HFFc6 (cell line): ENCODE data around the gene BCAT1. TPM values are rescaled to one million over a fixed set of nuclear protein-coding genes. Genes with fewer than 3 reads are reported as not detected.

Source experiments
- DNase-seq: peaks from one replicate; pipeline ENCODE4 v3.0.0-alpha.2; 2018
- H3K27ac Mint-ChIP-seq: 2 replicates; pipeline ENCODE4 v1.8.0; 2020; ENCODE audit warnings: mild to moderate bottlenecking, mixed read lengths
- H3K27me3 Mint-ChIP-seq: 2 replicates; pipeline ENCODE4 v1.8.0; 2021; ENCODE audit warnings: mild to moderate bottlenecking, moderate library complexity, mixed read lengths; ENCODE audit not compliant: insufficient read depth
- H3K36me3 Mint-ChIP-seq: 2 replicates; pipeline ENCODE4 v1.8.0; 2021; ENCODE audit warnings: low read depth, mixed read lengths
- H3K4me1 Mint-ChIP-seq: 2 replicates; pipeline ENCODE4 v1.8.0; 2020; ENCODE audit warnings: low read depth, mixed read lengths
- H3K4me3 Mint-ChIP-seq: 2 replicates; pipeline ENCODE4 v1.8.0; 2020; ENCODE audit warnings: mild to moderate bottlenecking, moderate library complexity, mixed read lengths
- H3K9me3 Mint-ChIP-seq: 2 replicates; pipeline ENCODE4 v1.8.0; 2020; ENCODE audit warnings: mild to moderate bottlenecking, mixed read lengths
- CTCF ChIP-seq: fragments of 200-600 bp; sonication (generic); IDR thresholded peaks from 2 replicates; pipeline ENCODE4 v1.5.0; 2021; ENCODE audit warnings: antibody characterized with exemption, mild to moderate bottlenecking
- total RNA-seq, 6 experiments: library from RNA; stranded (reverse); fragmentation: NEBNext Ultra II Directional; extraction: Animal tissue kit (Norgen Biotek cat#: 25700); gene quantifications; 2 replicates in 1 of 6; 3 replicates in 5 of 6; pipeline ENCODE4 v1.2.3, GENCODE V29; 2021

Gene BCAT1
- total RNA-seq, 6 experiments from 2014 or later: 156 to 180 (median 173) TPM

DNA sequence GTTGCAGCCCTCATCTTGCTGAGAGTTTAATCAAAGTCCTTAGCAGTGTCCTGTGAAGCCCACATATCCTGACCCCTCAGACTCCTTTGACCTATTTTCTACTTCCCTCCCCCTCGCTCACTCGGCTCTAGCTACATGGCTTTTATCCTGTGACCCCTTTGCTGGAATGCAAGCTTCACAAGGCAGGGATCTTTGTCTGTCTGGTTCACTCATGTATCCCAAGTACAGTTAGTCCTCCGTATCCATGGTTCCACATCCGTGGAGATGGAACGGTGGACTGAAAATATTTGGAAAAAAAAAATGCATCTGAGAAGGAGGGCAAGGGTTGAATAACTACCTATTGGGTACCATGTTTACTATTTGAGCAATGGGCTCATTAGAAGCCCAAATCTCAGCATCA is 173.8 kb downstream of the BCAT1 start:
- peaks cover 5% of the 10 kb centered on the region for H3K27me3 Mint-ChIP-seq
- H3K4me3 Mint-ChIP-seq: no peak overlapping the region
- H3K27ac Mint-ChIP-seq: no peak overlapping the region
- no peak for TF ChIP-seq CTCF
- no peaks in the 10 kb centered on the region for H3K36me3 Mint-ChIP-seq
- no peaks in the 10 kb centered on the region for H3K9me3 Mint-ChIP-seq
- DNase-seq: no peak
- H3K4me1 Mint-ChIP-seq: peaks cover 7% of the 10 kb centered on the region; the same call in 1 of the 2 replicates

GRCh38 chr12:24773996-24774395 is 174.9 kb downstream of the BCAT1 start:
- H3K4me3 Mint-ChIP-seq: no peak overlapping the region
- TF ChIP-seq CTCF: no peak
- H3K4me1 Mint-ChIP-seq: peaks cover 7% of the 10 kb centered on the region; the same call in 1 of the 2 replicates
- no peak overlapping the region for H3K27ac Mint-ChIP-seq
- no peaks in the 10 kb centered on the region for H3K36me3 Mint-ChIP-seq
- H3K9me3 Mint-ChIP-seq: no peaks in the 10 kb centered on the region
- peaks cover 5% of the 10 kb centered on the region for H3K27me3 Mint-ChIP-seq
- DNase-seq: no peak

- Mint-ChIP-seq H3K36me3 (no peaks in the 10 kb centered on the region), H3K9me3 (no peaks in the 10 kb centered on the region)
Observed at GRCh38 chr12:24772813-24773212, 176.1 kb downstream of the BCAT1 start.

DNA sequence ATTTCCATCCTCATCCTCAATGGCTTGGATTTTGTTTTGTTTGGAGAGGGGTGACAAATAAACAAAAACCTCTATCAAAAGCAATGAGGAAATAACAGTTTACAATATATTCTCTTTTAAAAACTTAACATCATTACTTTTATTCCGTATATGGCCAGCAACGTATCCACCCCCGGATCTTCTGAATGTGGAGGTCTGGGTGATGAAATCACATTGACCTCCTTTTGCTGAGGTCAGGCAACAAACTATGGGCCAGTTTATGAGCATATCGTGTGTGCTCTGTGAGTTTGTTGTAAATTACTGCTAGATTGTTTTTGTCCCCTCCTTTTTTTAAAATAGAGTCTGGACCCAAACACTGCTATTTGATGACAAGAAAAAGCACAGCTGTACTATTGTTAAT is 178.1 kb downstream of the BCAT1 start:
- Mint-ChIP-seq H3K4me3 (no peak overlapping the region), H3K4me1 (peaks cover 7% of the 10 kb centered on the region; the same call in 1 of the 2 replicates), H3K27me3 (peaks cover 4% of the 10 kb centered on the region), H3K9me3 (no peaks in the 10 kb centered on the region), H3K27ac (no peak overlapping the region), H3K36me3 (no peaks in the 10 kb centered on the region)
- no peak for TF ChIP-seq CTCF
- DNase-seq: no peak

More at GRCh38 chr12:24772813-24773212, 176.1 kb downstream of the BCAT1 start:
- H3K27ac Mint-ChIP-seq: no peak overlapping the region
- DNase-seq: no peak
- no peak for TF ChIP-seq CTCF
- peaks cover 5% of the 10 kb centered on the region for H3K27me3 Mint-ChIP-seq
- no peak overlapping the region for H3K4me3 Mint-ChIP-seq
- peaks cover 7% of the 10 kb centered on the region; the same call in 1 of the 2 replicates for H3K4me1 Mint-ChIP-seq

- no peak for TF ChIP-seq CTCF
- H3K36me3 Mint-ChIP-seq: no peaks in the 10 kb centered on the region
- no peaks in the 10 kb centered on the region for H3K9me3 Mint-ChIP-seq
- no peak for DNase-seq
- H3K27me3 Mint-ChIP-seq: peaks cover 4% of the 10 kb centered on the region
- H3K27ac Mint-ChIP-seq: no peak overlapping the region
- no peak overlapping the region for H3K4me3 Mint-ChIP-seq
- H3K4me1 Mint-ChIP-seq: peaks cover 7% of the 10 kb centered on the region; the same call in 1 of the 2 replicates
Observed at GRCh38 chr12:24770334-24770733, 178.6 kb downstream of the BCAT1 start.

- no peaks in the 10 kb centered on the region for H3K36me3 Mint-ChIP-seq
- H3K4me3 Mint-ChIP-seq: no peak overlapping the region
- peaks cover 7% of the 10 kb centered on the region; the same call in 1 of the 2 replicates for H3K4me1 Mint-ChIP-seq
- no peaks in the 10 kb centered on the region for H3K9me3 Mint-ChIP-seq
- TF ChIP-seq CTCF: no peak
- H3K27ac Mint-ChIP-seq: no peak overlapping the region
- peaks cover 4% of the 10 kb centered on the region for H3K27me3 Mint-ChIP-seq
- no peak for DNase-seq
Observed at GRCh38 chr12:24769682-24770081, 179.2 kb downstream of the BCAT1 start.
